Measurements from ENCODE around the gene RHEX. TPM values are rescaled to one million over a fixed set of nuclear protein-coding genes. Genes with fewer than 3 reads are reported as not detected.

RHEX gene
- total and polyA plus RNA-seq, 2 donors (not counting 1 experiment from before 2014, with no cell fraction given) = 1.8 to 12.8 TPM

DNA sequence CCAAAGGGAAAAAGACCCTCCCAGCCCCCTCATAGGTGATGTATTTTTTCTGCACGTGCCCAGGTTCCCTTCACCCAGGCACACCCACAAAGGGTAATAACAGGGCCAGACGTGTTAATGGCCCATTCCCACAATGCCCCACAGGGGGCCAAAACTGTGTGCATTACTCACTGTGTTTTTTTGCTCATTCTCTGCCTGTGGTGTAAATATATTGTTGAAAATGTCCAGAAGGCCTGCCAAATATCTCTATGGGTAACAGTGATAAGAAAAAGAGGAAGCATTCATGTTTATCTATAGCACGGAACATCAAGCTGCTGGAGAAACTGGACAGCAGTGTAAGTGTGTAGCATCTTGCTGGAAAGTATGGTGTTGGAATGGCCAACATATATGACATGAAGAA is 21.9 kb downstream of the RHEX start:
- Histone ChIP-seq H3K4me3 (ENCODE audit: control extremely low read depth in 1 of 5, extremely low read depth in 1 of 5, insufficient read depth in 1 of 5, low read depth in 2 of 5, low read length in 4 of 5) (no peak overlapping the region), H4K20me1 (ENCODE audit: control insufficient read depth, insufficient read depth, low read length, poor library complexity, severe bottlenecking) (no peaks in the 10 kb centered on the region), H3K27ac (ENCODE audit: low read length in 2 of 2) (no peak overlapping the region), H3K27me3 (replicated peaks in 1 of 4; ENCODE audit: control extremely low read depth in 1 of 4, control insufficient read depth in 3 of 4, insufficient read depth in 4 of 4, low read length in 3 of 4) (no peaks in the 10 kb centered on the region), H2AFZ (ENCODE audit: insufficient read depth, low read depth, low read length, poor library complexity, severe bottlenecking) (no peak overlapping the region), H3K36me3 (replicated peaks in 1 of 2; ENCODE audit: control extremely low read depth in 1 of 2, control insufficient read depth in 1 of 2, extremely low read depth in 1 of 2, insufficient read depth in 2 of 2, low read length in 1 of 2) (no peaks in the 10 kb centered on the region), H3K4me2 (replicated peaks; ENCODE audit: low read depth, low read length, poor library complexity, severe bottlenecking) (no peak overlapping the region), H3K9me3 (ENCODE audit: control extremely low read depth in 1 of 3, control insufficient read depth in 2 of 3, insufficient read depth in 1 of 3, low read length in 2 of 3) (no peaks in the 10 kb centered on the region), H3K9ac (ENCODE audit: low read length) (no peak overlapping the region), H3K4me1 (ENCODE audit: control insufficient read depth in 2 of 2, insufficient read depth in 2 of 2, low read length in 2 of 2) (peaks cover 1 to 4% of the 10 kb centered on the region in 2 donors), H3K79me2 (ENCODE audit: control insufficient read depth, insufficient read depth, low read length) (no peaks in the 10 kb centered on the region)
- WGBS (ENCODE audit: insufficient coverage) = 55% methylated on average over 3 of the region's 3 CpGs
- CTCF ChIA-PET = interaction anchor here (0.7 to 3.8 kb wide), 3 partner anchors 15 to 44 kb away, joined by 3 to 24 read pairs (median 3); no protein-coding TSS in a partner anchor
- intact Hi-C loops (cut with micrococcal nuclease) = no loop called here
- Mint-ChIP-seq H3K4me3 (no peak overlapping the region), H3K27ac (peak overlapping the region; percentile 47), H3K9me3 (ENCODE audit: insufficient read depth) (no peaks in the 10 kb centered on the region), H3K4me1 (peaks cover 14% of the 10 kb centered on the region), H3K27me3 (no peaks in the 10 kb centered on the region)
- POLR2A ChIA-PET = interaction anchor here (0.8 kb wide), 1 partner anchor 538 kb away, joined by 6 read pairs; no protein-coding TSS in a partner anchor
- TF ChIP-seq CTCF (IDR thresholded peaks at IDR 0.05) = no peak
- no peak for TF ChIP-seq EZH2 (IDR thresholded peaks at IDR 0.05; ENCODE audit: borderline replicate concordance, insufficient read depth, low read depth, low read length, poor library complexity, severe bottlenecking)
- no peak for ATAC-seq (ENCODE audit: low read depth)
- no peak for DNase-seq

- Mint-ChIP-seq H3K27ac (no peak overlapping the region), H3K27me3 (no peaks in the 10 kb centered on the region), H3K4me3 (no peak overlapping the region), H3K9me3 (ENCODE audit: insufficient read depth) (no peaks in the 10 kb centered on the region), H3K4me1 (peaks cover 26% of the 10 kb centered on the region)
- H3K79me2 ChIP-seq (ENCODE audit: control insufficient read depth, insufficient read depth, low read length) = no peaks in the 10 kb centered on the region
- TF ChIP-seq EZH2 (IDR thresholded peaks at IDR 0.05; ENCODE audit: borderline replicate concordance, insufficient read depth, low read depth, low read length, poor library complexity, severe bottlenecking) (no peak), CTCF (IDR thresholded peaks at IDR 0.05) (no peak)
- H3K36me3 ChIP-seq (replicated peaks in 1 of 2; ENCODE audit: control extremely low read depth in 1 of 2, control insufficient read depth in 1 of 2, extremely low read depth in 1 of 2, insufficient read depth in 2 of 2, low read length in 1 of 2) = no peaks in the 10 kb centered on the region
- intact Hi-C loops (cut with micrococcal nuclease) = no loop called here
- POLR2A ChIA-PET = no interaction called here
- H3K9me3 ChIP-seq (ENCODE audit: control extremely low read depth in 1 of 3, control insufficient read depth in 2 of 3, insufficient read depth in 1 of 3, low read length in 2 of 3) = no peaks in the 10 kb centered on the region
- H3K4me2 ChIP-seq (replicated peaks; ENCODE audit: low read depth, low read length, poor library complexity, severe bottlenecking) = no peak overlapping the region
- no peaks in the 10 kb centered on the region for H3K27me3 ChIP-seq (replicated peaks in 1 of 4; ENCODE audit: control extremely low read depth in 1 of 4, control insufficient read depth in 3 of 4, insufficient read depth in 4 of 4, low read length in 3 of 4)
- no peak overlapping the region for H2AFZ ChIP-seq (ENCODE audit: insufficient read depth, low read depth, low read length, poor library complexity, severe bottlenecking)
- H3K9ac ChIP-seq (ENCODE audit: low read length) = no peak overlapping the region
- no peaks in the 10 kb centered on the region for H4K20me1 ChIP-seq (ENCODE audit: control insufficient read depth, insufficient read depth, low read length, poor library complexity, severe bottlenecking)
- H3K4me3 ChIP-seq (ENCODE audit: control extremely low read depth in 1 of 5, extremely low read depth in 1 of 5, insufficient read depth in 1 of 5, low read depth in 2 of 5, low read length in 4 of 5) = no peak overlapping the region
- 95% methylated on average over 10 of the region's 11 CpGs for WGBS (ENCODE audit: insufficient coverage)
- H3K4me1 ChIP-seq (ENCODE audit: control insufficient read depth in 2 of 2, insufficient read depth in 2 of 2, low read length in 2 of 2) = peaks cover 11 to 14% of the 10 kb centered on the region in 2 donors
- DNase-seq (no peak), ATAC-seq (ENCODE audit: low read depth) (no peak)
- CTCF ChIA-PET = interaction anchor here (0.6 to 3.8 kb wide), 6 partner anchors 14 to 99 kb away, joined by 3 to 24 read pairs (median 4); no protein-coding TSS in a partner anchor
- no peak overlapping the region for H3K27ac ChIP-seq (ENCODE audit: low read length in 2 of 2)
Observed at GRCh38 chr1:206075786-206076755, 23.1 kb downstream of the RHEX start.
